K562 (cell line): ENCODE results near the gene SIM1. TPM values are rescaled to one million over a fixed set of nuclear protein-coding genes. Genes with fewer than 3 reads are reported as not detected.

ENCODE experiments used
- ATAC-seq: fragments of 200-7000 bp; cut with Tn5 transposase; 3 replicates; pipeline ENCODE4 v1.9.1; 2020; ENCODE audit warnings: moderate library complexity
- BruUV-seq: library from RNA; stranded (reverse); fragments of 400-500 nt; replicated peaks from 2 replicates; lab custom pipeline; 2021; lab: Mats Ljungman, UMichigan
- CTCF ChIA-PET: fragments of 300-600 bp; formaldehyde crosslinking; extraction: SDS; loops from one replicate; lab custom pipeline; 2021; ENCODE audit warnings: low intra/inter-chr PET ratio; lab: Yijun Ruan, JAX
- POLR2A ChIA-PET: fragments of 300-600, 350-650 bp; sonication (Branson Sonifier 250); formaldehyde crosslinking; extraction: SDS; loops from one replicate; lab custom pipeline; 2021; ENCODE audit warnings: antibody characterized with exemption, inconsistent platforms; lab: Yijun Ruan, JAX
- DNase-seq, 4 experiments: peaks; one replicate each; pipeline versions ENCODE4 v3.0.0 to v3.0.0-alpha.2; 2011 to 2018; ENCODE audit warnings: low spot score in 3 of 4, mixed read lengths in 3 of 4; ENCODE audit errors: extremely low read depth in 1 of 4
- FAIRE-seq: peaks from 2 replicates; lab custom pipeline; 2011; peaks lifted over from hg19 to GRCh38; lab: Jason Lieb, UNC
- H2AFZ ChIP-seq: 2 replicates; pipeline ENCODE4 v1.6.0; 2011; ENCODE audit warnings: low read depth, low read length, control low read depth, inconsistent platforms
- H3K27ac ChIP-seq: fragments of 200-600 bp; 3 replicates; pipeline ENCODE4 v1.8.0; 2011; ENCODE audit warnings: low read depth, mild to moderate bottlenecking, control low read depth, inconsistent platforms, low read length, moderate library complexity, mixed read lengths; ENCODE audit errors: extremely low read depth
- H3K27me3 ChIP-seq, 2 experiments: fragments of 300-600 bp in 1 of 2; 2 replicates in 1 of 2; 3 replicates in 1 of 2; pipeline versions ENCODE4 v1.6.0 to v1.8.0; 2011; ENCODE audit warnings: inconsistent platforms in 2 of 2, low read length in 2 of 2, mild to moderate bottlenecking in 1 of 2, mixed read lengths in 1 of 2, moderate library complexity in 1 of 2; ENCODE audit not compliant: control insufficient read depth in 2 of 2, insufficient read depth in 2 of 2
- H3K36me3 ChIP-seq: fragments of 300-600 bp; 3 replicates; pipeline ENCODE4 v1.8.0; 2011; ENCODE audit warnings: mild to moderate bottlenecking, low read length, inconsistent platforms; ENCODE audit not compliant: control insufficient read depth, insufficient read depth
- H3K4me1 ChIP-seq, 2 experiments: fragments of 200-600 bp in 1 of 2; replicated peaks in 1 of 2; 2 replicates in 1 of 2; 3 replicates in 1 of 2; pipeline versions ENCODE4 v1.5.1 to v1.8.0; 2011; ENCODE audit warnings: inconsistent platforms in 2 of 2, low read length in 2 of 2, mild to moderate bottlenecking in 1 of 2, mixed read lengths in 1 of 2, moderate library complexity in 1 of 2; ENCODE audit not compliant: control insufficient read depth in 2 of 2, insufficient read depth in 2 of 2
- H3K4me2 ChIP-seq: 2 replicates; pipeline ENCODE4 v1.6.1; 2011; ENCODE audit warnings: low read length, control low read depth, inconsistent platforms, mixed read lengths; ENCODE audit not compliant: insufficient read depth
- H3K4me3 ChIP-seq: fragments of 200-600 bp; sonication (generic), shearing (Covaris generic); 2 replicates; pipeline ENCODE4 v1.5.1; 2016; ENCODE audit warnings: control low read depth, inconsistent platforms
- H3K79me2 ChIP-seq: fragments of 200-600 bp; 3 replicates; pipeline ENCODE4 v1.8.0; 2011; ENCODE audit warnings: low read length, inconsistent platforms; ENCODE audit not compliant: control insufficient read depth, insufficient read depth
- H3K9ac ChIP-seq, 2 experiments: 2 replicates each; pipeline versions ENCODE4 v1.6.0 to v1.6.1; 2011; ENCODE audit warnings: low read depth in 2 of 2, low read length in 2 of 2, control low read depth in 1 of 2, inconsistent platforms in 1 of 2, mild to moderate bottlenecking in 1 of 2, mixed read lengths in 1 of 2; ENCODE audit not compliant: insufficient read depth in 1 of 2
- H3K9me1 ChIP-seq: one replicate; pipeline ENCODE4 v1.6.0; 2011; ENCODE audit warnings: inconsistent platforms, mild to moderate bottlenecking, low read length, moderate library complexity; ENCODE audit not compliant: control insufficient read depth, insufficient read depth
- H3K9me3 ChIP-seq: replicated peaks from 2 replicates; pipeline ENCODE4 v1.5.1; 2011; ENCODE audit warnings: low read depth, low read length, inconsistent platforms; ENCODE audit not compliant: control insufficient read depth, insufficient read depth
- H4K20me1 ChIP-seq: replicated peaks from 2 replicates; pipeline ENCODE4 v1.6.1; 2011; ENCODE audit warnings: low read length, inconsistent platforms, mixed read lengths; ENCODE audit not compliant: control insufficient read depth, insufficient read depth
- CEBPB ChIP-seq: fragments of 450-650 bp; IDR thresholded peaks from 2 replicates; pipeline ENCODE4 v1.6.1; 2016; ENCODE audit warnings: missing genetic modification characterization, missing compliant biosample characterization
- ERF ChIP-seq: fragments of 450-650 bp; formaldehyde crosslinking; IDR thresholded peaks from 2 replicates; pipeline ENCODE4 v1.4.0; 2020; ENCODE audit warnings: mild to moderate bottlenecking, mixed read lengths
- HDAC2 ChIP-seq: fragments of 450-650 bp; IDR thresholded peaks from 2 replicates; pipeline ENCODE4 v1.6.1; 2016; ENCODE audit warnings: mild to moderate bottlenecking
- HDAC3 ChIP-seq: fragments of 450-650 bp; IDR thresholded peaks from 2 replicates; pipeline ENCODE4 v1.6.1; 2018; ENCODE audit warnings: borderline replicate concordance, mild to moderate bottlenecking, moderate library complexity; ENCODE audit not compliant: partially characterized antibody
- POU5F1 ChIP-seq: fragments of 150-350 bp; IDR thresholded peaks from 2 replicates; pipeline ENCODE4 v1.6.1; 2014; ENCODE audit warnings: borderline replicate concordance, low read length, low read depth, mild to moderate bottlenecking; ENCODE audit not compliant: partially characterized antibody
- SIN3A ChIP-seq, 2 experiments: fragments of 150-350 bp in 1 of 2; IDR thresholded peaks; 2 replicates each; pipeline ENCODE4 v1.6.1; 2011 to 2016; ENCODE audit warnings: borderline replicate concordance in 2 of 2, low read depth in 2 of 2, low read length in 2 of 2, mild to moderate bottlenecking in 2 of 2, moderate library complexity in 2 of 2; ENCODE audit not compliant: control insufficient read depth in 1 of 2
- ZKSCAN8 ChIP-seq: fragments of 200-800 bp; sonication (Bioruptor generic); IDR thresholded peaks from 2 replicates; pipeline ENCODE4 v1.6.1; 2016; ENCODE audit warnings: missing genetic modification characterization, missing compliant biosample characterization
- ZNF224 ChIP-seq: sonication (generic); formaldehyde crosslinking; IDR thresholded peaks from 2 replicates; pipeline ENCODE4 v1.8.0; 2022; ENCODE audit warnings: mild to moderate bottlenecking, missing genetic modification reagents
- ZNF695 ChIP-seq: fragments of 450-650 bp; formaldehyde crosslinking; IDR thresholded peaks from 2 replicates; pipeline ENCODE4 v1.4.0; 2020; ENCODE audit warnings: mild to moderate bottlenecking, moderate library complexity
- WGBS: fragments of 100-300 bp; shearing (Covaris generic); methylation state at CpG from one replicate; pipeline ENCODE4 v1.1.6; 2016; ENCODE audit warnings: low coverage, mixed read lengths; ENCODE audit not compliant: insufficient coverage; ENCODE audit errors: missing lambda C conversion rate; 5-methylcytosine and 5-hydroxymethylcytosine counted together
- in situ Hi-C: fragments of 300-500 bp; cut with MboI; formaldehyde crosslinking; loops from 4 replicates; pipeline ENCODE4 v1.15.0; 2018; ENCODE audit warnings: inconsistent platforms, mixed read lengths
- intact Hi-C: fragments of 100-400 bp; cut with micrococcal nuclease; formaldehyde crosslinking; loops from 2 replicates; pipeline ENCODE4 v1.14.2; 2022
- polyA plus RNA-seq, 8 experiments: library from polyadenylated mRNA; depleted of rRNA in 4 of 8; stranded (reverse) in 5 of 8; unstranded in 3 of 8; fragments of >200 nt; fragmentation: Nextera tagmentation in 2 of 8; fragmentation: Illumina TruSeq in 1 of 8; extraction: Ambion mirVana in 2 of 8; extraction: Trizol in 1 of 8; gene quantifications; 2 replicates each; pipeline versions ENCODE4 v1.2.1 to v1.2.3, GENCODE V29; 2011 to 2014; ENCODE audit warnings: inconsistent platforms in 1 of 8, missing spikeins in 1 of 8
- total RNA-seq, 7 experiments: library from RNA; depleted of rRNA in 6 of 7; stranded (reverse); fragments of >200 nt in 6 of 7; fragmentation: Illumina TruSeq in 2 of 7; extraction: Trizol in 2 of 7; gene quantifications; 2 replicates each; pipeline versions ENCODE4 v1.2.1 to v1.2.3, GENCODE V29; 2011 to 2021; ENCODE audit warnings: low replicate concordance in 1 of 7
- TF ChIP-seq, protein P1 (sequence below): fragments of 250-450 bp; sonication (Bioruptor Pico); IDR thresholded peaks from 2 replicates; pipeline ENCODE4 v1.4.0; 2020; ENCODE audit warnings: borderline replicate concordance
- TF ChIP-seq, protein P2 (sequence below): fragments of 450-650 bp; IDR thresholded peaks from 2 replicates; pipeline ENCODE4 v1.6.1; 2016; ENCODE audit warnings: antibody characterized with exemption
- TF ChIP-seq, protein P3 (sequence below): fragments of 450-650 bp; IDR thresholded peaks from 2 replicates; pipeline ENCODE4 v1.6.1; 2017; ENCODE audit warnings: antibody characterized with exemption, mild to moderate bottlenecking

SIM1 gene
- total and polyA plus RNA-seq, 9 of the 15 experiments (the other 6 are each of a cell fraction or from before 2014, with no cell fraction given), result not detected

DNA sequence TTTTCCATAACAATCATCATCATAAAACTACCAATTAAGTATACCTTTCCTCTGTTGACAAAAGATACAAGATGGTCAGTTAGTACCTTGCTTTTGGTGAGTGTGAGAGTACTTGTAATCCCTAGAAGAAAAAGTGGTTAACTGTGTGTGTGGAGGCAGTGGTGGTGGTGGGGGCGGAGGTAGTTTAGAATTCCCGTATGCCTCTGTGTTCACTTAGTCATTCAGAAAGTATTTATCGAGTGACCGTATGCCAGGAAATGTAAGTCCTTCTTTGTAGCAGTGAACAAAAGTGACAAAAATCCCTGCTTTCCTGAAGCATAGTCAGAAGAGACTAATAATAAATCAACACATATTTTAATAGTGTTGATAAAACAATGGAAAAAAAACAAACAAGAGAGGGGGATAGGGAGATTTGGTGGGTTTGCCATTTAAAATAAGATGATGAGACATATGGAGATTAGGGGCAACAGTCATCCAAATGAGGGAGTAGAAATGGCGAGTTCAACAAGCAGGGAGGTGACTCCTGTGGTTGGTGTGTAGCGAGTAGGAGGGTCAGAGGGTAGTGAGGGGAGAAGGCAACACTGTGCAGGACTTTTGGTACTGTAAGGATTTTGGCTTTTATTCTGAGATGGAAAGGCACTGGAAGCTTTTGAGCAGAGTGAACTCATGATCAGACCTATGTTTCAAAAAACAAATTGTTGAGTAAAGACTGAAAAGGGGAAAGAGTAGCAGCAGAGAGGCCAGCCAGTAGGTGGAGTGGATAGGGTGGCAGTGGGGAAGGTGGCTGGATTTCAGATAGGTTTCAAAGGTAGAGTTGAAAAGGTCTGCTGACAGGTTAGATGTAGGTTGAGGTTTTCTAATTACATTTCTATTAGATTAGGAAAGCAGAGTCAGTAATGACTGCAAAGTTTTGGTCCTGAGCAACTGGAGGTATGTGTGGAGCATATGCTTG lies 40.3 kb upstream of the SIM1 start:
- Histone ChIP-seq H3K27me3 (no peaks in the 10 kb centered on the region), H3K9me1 (no peaks in the 10 kb centered on the region), H4K20me1 (no peaks in the 10 kb centered on the region), H3K9ac (no peak overlapping the region), H2AFZ (no peak overlapping the region), H3K9me3 (no peaks in the 10 kb centered on the region), H3K79me2 (no peaks in the 10 kb centered on the region), H3K4me3 (no peak overlapping the region), H3K4me1 (no peaks in the 10 kb centered on the region), H3K27ac (no peak overlapping the region), H3K4me2 (no peak overlapping the region), H3K36me3 (peaks cover 3% of the 10 kb centered on the region; the same call in 1 of the 3 replicates)
- BruUV-seq, result no TSS peak
- ATAC-seq (peak; percentile 60), FAIRE-seq (no peak), DNase-seq (no peak)
- whole genome bisulfite sequencing, result 21% methylated on average over 6 of the region's 6 CpGs
- intact Hi-C loops, result no loop called here
- in situ Hi-C loops, result no loop called here
- ChIA-PET POLR2A (no interaction called here), CTCF (no interaction called here)
- TF ChIP-seq ZNF224 (CRISPR knock-in tag), result no peak
- TF ChIP-seq, protein P1, sequence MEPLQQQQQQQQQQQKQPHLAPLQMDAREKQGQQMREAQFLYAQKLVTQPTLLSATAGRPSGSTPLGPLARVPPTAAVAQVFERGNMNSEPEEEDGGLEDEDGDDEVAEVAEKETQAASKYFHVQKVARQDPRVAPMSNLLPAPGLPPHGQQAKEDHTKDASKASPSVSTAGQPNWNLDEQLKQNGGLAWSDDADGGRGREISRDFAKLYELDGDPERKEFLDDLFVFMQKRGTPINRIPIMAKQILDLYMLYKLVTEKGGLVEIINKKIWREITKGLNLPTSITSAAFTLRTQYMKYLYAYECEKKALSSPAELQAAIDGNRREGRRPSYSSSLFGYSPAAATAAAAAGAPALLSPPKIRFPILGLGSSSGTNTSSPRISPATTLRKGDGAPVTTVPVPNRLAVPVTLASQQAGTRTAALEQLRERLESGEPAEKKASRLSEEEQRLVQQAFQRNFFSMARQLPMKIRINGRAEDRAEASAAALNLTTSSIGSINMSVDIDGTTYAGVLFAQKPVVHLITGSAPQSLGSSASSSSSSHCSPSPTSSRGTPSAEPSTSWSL, result no peak
- no peak for TF ChIP-seq POU5F1
- TF ChIP-seq, protein P2, sequence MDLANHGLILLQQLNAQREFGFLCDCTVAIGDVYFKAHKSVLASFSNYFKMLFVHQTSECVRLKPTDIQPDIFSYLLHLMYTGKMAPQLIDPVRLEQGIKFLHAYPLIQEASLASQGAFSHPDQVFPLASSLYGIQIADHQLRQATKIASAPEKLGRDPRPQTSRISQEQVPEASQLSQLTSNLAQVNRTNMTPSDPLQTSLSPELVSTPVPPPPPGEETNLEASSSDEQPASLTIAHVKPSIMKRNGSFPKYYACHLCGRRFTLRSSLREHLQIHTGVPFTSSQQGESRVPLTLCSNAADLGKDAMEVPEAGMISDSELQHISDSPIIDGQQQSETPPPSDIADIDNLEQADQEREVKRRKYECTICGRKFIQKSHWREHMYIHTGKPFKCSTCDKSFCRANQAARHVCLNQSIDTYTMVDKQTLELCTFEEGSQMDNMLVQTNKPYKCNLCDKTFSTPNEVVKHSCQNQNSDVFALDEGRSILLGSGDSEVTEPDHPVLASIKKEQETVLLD, result no peak
- TF ChIP-seq ZNF695, result no peak
- no peak for TF ChIP-seq CEBPB (tag)
- TF ChIP-seq ZKSCAN8 (CRISPR knock-in tag), result no peak
- no peak for TF ChIP-seq ERF (CRISPR knock-in tag)
- no peak for TF ChIP-seq SIN3A (IDR thresholded peaks at IDR 0.05; ENCODE audit: borderline replicate concordance in 2 of 2, control insufficient read depth in 1 of 2, low read depth in 2 of 2, low read length in 2 of 2)
- TF ChIP-seq, protein P3, sequence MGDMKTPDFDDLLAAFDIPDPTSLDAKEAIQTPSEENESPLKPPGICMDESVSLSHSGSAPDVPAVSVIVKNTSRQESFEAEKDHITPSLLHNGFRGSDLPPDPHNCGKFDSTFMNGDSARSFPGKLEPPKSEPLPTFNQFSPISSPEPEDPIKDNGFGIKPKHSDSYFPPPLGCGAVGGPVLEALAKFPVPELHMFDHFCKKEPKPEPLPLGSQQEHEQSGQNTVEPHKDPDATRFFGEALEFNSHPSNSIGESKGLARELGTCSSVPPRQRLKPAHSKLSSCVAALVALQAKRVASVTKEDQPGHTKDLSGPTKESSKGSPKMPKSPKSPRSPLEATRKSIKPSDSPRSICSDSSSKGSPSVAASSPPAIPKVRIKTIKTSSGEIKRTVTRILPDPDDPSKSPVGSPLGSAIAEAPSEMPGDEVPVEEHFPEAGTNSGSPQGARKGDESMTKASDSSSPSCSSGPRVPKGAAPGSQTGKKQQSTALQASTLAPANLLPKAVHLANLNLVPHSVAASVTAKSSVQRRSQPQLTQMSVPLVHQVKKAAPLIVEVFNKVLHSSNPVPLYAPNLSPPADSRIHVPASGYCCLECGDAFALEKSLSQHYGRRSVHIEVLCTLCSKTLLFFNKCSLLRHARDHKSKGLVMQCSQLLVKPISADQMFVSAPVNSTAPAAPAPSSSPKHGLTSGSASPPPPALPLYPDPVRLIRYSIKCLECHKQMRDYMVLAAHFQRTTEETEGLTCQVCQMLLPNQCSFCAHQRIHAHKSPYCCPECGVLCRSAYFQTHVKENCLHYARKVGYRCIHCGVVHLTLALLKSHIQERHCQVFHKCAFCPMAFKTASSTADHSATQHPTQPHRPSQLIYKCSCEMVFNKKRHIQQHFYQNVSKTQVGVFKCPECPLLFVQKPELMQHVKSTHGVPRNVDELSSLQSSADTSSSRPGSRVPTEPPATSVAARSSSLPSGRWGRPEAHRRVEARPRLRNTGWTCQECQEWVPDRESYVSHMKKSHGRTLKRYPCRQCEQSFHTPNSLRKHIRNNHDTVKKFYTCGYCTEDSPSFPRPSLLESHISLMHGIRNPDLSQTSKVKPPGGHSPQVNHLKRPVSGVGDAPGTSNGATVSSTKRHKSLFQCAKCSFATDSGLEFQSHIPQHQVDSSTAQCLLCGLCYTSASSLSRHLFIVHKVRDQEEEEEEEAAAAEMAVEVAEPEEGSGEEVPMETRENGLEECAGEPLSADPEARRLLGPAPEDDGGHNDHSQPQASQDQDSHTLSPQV, result no peak
- TF ChIP-seq HDAC3, result no peak
- no peak for TF ChIP-seq HDAC2
